OCI-LY1 (cell line): ENCODE results near the gene DPT.

Source experiments
- CTCF ChIP-seq: fragments of 200-600 bp; sonication (generic), shearing (Covaris generic); IDR thresholded peaks from 2 replicates; pipeline ENCODE4 v1.5.1; 2017; ENCODE audit warnings: mild to moderate bottlenecking, antibody characterized with exemption, low read length, moderate library complexity, mixed read lengths
- EZH2 ChIP-seq: fragments of 200-600 bp; sonication (generic), shearing (Covaris generic); IDR thresholded peaks from 2 replicates; pipeline ENCODE4 v1.8.0; 2017; ENCODE audit warnings: borderline replicate concordance, mixed run types, mild to moderate bottlenecking, antibody characterized with exemption, low read length, moderate library complexity, mixed read lengths

- TF ChIP-seq CTCF (no peak), EZH2 (no peak)
Measured at GRCh38 chr1:168671782-168672181, 57.2 kb downstream of the DPT start.
